Umbilical cord (tissue), 2 donors: ENCODE data around the gene RADIL. TPM values are rescaled to one million over a fixed set of nuclear protein-coding genes. Genes with fewer than 3 reads are reported as not detected.
"Not testable (repeated sequence)": the region's sequence is repeated elsewhere in the genome, so short reads cannot be mapped to it uniquely, and the experiment has no call there.

Source experiments
- DNase-seq: peaks from one replicate; pipeline ENCODE4 v3.0.0-alpha.2; 2015; ENCODE audit warnings: low spot score
- total RNA-seq: library from RNA; depleted of rRNA; stranded (reverse); fragments of >200 nt; gene quantifications from one replicate; pipeline ENCODE4 v1.2.3, GENCODE V29; 2014; ENCODE audit warnings: low replicate concordance; ENCODE audit not compliant: insufficient read depth

Gene RADIL, protein sequence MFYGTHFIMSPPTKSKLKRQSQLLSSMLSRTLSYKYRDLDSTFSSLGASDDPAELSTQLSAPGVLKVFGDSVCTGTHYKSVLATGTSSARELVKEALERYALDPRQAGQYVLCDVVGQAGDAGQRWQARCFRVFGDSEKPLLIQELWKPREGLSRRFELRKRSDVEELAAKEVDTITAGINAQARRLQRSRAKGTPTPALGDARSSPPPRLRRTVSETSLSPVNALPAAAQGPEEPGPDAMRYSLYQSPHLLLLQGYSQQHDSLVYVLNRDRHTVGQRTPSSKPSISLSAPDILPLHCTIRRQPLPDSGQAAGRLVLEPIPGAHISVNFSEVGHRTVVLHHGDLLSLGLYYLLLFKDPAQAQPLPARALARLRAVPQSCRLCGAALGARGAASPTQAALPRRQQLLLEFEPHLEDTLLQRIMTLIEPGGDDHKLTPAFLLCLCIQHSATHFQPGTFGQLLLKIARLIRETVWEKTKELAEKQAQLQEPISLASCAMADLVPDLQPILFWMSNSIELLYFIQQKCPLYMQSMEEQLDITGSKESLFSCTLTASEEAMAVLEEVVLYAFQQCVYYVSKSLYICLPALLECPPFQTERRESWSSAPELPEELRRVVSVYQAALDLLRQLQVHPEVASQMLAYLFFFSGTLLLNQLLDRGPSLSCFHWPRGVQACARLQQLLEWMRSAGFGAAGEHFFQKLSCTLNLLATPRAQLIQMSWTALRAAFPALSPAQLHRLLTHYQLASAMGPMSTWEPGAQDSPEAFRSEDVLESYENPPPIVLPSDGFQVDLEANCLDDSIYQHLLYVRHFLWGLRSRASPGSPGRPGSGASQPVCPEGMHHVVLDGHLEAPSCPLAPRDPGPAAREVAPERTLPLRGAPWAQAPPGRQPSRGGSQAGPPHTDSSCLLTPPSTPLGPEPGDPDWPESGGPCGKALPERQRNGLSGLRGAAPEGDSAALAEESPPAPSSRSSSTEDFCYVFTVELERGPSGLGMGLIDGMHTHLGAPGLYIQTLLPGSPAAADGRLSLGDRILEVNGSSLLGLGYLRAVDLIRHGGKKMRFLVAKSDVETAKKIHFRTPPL
- 1.2 TPM for total RNA-seq

DNA sequence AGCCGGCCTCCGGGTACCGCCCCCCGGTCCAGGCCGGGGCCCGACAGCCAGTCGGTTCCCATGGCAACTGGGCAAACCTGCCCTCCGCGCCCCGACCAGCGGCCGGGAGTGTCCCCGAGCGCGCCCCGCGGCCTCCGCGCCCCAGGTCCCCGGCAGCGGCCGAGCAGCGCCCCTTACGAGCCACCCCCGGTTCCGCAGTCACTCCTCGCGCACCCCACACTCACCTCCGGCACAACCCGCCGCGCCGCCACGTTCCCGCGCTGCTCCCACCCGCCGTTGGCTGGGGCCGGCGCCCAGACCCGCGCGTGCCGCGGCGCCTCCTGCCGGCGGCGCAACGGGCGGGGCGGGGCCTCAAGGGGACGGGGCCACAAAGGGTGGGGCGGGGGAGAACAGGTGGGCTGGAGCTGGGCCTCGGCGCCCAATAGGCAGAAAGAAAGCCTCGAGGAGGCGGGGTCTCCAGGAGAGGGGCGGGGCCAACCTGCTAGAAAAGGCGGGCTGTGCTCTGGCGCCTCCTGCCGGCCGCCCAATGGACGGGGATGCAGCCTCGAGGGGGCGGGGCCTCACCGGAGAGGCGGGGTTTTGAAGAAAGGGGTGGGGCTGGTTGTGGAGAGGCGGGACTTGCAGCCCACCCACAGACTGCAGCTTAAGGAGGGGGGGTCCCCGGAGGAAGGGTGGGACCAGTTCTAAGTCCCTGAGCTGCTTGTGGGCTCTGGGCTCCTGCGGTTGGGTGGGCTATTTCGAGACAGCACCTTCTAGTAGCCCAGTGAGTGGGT lies at the start of gene RADIL:
Gene RADIL (minus strand): TSS at position 345 of the 773 bp plus-strand sequence. CDS start 5,577 bp downstream, outside the sequence.
- DNase-seq, result peak; percentile 83

- DNase-seq, result no peak
Measured at GRCh38 chr7:4931943-4932342, 48.4 kb upstream of the RADIL start.

GRCh38 chr7:4929005-4929404 lies 45.5 kb upstream of the RADIL start:
- DNase-seq, result no peak

DNA sequence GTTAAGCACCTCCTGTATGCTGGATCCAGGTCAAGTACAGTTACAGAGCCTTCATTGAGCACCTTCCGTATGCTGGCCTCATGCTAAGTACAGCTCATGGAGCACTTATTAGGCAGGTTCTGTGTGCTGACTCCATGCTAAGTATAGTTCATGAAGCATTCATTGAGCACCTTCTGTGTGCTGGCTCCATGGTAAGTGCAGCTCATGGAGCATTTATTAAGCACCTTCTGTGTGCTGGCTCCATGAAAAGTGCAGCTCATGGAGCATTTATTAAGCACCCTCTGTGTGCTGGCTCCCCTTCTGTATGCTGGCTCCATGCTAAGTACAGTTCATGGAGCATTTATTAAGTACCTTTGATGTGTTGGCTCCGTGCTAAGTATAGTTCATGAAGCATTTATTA lies 44.9 kb upstream of the RADIL start:
- no peak for DNase-seq

DNA sequence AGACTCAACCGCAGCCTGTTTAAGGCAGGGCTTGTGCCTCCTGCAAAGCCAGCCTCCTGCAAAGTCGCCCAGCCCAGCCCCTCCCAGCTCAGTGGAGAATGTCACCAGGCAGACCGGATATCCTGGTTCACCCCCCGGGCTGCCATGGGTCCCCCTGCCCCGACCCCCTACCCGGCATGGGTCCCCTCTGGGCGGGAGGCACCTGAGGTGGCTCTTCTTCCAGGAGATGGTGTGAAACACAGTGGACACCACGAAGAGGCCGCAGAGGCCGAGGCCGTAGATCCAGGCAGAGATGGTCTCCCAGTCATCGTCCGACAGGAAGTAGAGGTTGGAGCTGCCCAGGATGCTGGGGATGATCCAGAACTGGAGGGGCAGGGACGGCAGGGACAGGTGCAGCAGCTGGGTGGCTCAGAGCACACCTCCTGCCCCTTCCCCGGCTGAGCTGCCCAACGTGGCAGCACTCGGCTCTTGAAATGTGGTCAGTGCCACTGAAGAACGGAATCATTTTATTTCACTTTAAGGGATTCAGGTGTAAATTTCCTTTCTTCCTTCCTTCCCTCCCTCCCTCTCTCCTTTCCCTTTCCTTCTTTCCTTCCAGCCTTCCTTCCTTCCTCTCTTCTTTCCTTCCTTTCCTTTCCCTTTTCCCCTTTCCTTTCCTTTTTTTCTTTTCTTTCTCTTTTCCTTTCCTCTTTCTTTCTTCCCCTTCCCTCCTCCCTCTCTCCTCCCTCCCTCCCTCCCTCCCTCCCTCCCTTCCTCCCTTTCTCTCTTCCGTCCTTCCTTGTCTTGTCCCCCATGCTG lies 36.7 kb upstream of the RADIL start:
- DNase-seq, result no peak

DNA sequence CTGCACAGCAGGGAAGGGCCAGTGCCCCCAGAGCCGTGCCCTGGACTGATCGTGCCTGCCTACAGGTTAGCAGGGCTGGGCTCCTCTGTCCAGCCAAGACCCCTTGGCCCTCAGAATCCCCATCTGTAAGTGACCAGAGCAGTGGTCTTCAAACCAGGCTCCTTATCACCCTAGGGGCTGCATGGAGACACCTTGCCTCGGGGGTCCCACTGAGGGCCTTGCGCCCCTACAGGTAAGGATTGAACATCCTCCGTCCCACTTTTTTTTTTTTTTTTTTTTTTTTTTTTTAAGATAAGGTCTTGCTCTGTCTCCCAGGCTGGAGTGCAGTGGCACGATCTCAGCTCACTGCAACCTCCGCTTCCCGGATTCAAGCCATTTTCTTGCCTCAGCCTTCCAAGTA lies 32.6 kb upstream of the RADIL start:
- DNase-seq, result no peak

DNA sequence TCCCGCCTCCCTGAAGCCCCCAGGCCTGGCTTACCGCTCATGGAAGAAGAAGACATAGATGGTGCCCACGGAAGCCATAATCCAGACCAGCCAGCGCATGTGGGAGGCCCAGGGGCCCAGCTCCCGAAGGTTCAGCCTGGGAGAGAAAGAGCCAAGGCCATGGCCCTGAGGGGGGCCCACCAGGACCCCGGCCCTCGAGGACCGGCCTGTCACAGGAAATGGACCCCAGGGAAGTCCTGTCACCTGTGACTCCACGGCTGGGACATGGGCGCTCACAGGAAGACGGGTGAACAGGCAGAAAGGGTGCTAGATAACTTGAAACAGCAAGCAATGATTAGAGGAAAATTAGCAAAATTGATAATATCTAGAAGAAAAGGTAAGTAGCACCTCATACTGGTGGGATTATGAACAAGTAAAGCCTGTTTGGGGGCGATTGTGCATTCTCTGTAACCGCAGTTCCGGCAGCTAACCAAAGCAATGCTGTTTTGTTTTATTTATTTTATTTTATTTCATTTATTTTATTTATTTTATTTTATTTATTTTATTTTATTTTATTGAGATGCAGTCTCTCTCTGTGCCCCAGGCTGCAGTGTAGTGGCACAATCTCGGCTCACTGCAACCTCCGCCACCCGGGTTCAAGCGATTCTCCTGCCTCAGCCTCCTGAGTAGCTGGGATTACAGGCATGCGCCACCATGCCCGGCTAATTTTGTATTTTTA lies 27.8 kb upstream of the RADIL start:
- DNase-seq, result no peak

GRCh38 chr7:4906682-4907081 lies 23.2 kb upstream of the RADIL start:
- no peak for DNase-seq

DNA sequence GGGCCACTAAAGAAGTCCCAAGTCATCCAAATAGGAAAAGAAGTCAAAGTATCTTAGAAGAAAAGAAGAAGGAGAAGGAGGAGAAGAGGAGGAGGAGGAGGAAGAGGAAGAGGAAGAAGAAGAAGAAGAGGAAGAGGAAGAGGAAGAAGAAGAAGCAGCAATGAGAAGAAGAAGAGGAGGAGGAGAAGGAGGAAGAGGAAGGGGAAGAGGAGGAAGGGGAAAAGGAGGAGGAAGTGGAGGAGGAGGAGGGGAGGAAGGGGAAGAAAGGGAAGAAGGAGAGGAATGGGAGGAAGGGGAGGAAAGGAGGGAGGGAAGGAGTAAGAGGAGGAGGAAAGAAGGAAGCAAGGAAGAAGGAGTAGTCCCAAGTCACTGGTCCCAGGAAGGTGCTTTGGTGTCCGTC lies 21.7 kb upstream of the RADIL start:
- DNase-seq, result no peak

GRCh38 chr7:4904346-4904745 lies 20.8 kb upstream of the RADIL start:
- no peak for DNase-seq

- no peak for DNase-seq
Measured at GRCh38 chr7:4895766-4896165, 12.2 kb upstream of the RADIL start.

DNA sequence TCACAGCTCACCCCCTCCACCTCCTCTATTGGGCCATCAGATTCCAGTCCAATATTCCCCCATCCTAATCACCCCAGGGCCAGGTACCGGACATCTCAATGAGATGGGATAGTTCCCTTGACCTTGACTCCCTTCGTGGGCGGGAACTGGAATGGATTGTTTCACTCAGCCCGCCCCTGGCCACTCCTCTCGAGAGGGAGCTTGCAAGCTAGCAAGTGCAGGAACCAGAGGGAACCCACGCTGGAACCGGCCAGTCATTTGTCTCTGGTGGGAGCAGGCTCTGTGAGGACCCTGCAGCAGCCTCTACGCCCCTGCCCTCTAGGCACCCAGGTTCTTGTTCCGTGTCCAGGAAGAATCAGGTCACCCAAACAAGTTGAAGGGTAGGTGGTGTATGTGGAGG lies 11.0 kb upstream of the RADIL start:
- no peak for DNase-seq

DNA sequence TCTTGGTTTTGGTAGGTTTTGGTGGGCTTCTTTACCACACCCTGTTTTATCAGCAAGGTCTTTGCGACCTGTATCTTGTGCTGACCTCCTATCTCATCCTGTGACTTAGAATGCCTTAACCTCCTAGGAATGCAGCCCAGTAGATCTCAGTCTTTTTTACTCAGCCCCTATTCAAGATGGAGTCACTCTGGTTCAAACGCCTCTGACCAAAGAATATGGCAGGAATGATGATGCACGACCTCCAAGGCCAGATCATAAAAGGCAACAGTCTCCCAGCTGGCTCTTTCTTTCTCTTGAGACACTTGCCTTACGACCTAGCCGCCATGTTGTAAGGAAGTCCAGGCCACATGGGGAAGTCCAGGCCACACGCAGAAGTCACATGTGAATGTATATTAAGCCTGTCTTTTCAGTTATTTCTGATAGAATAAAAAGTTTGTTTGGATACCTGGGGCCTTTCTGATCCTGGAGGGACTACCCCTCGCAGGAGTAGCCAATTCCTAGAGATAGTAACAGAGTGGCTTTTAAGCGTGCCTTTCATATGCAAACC lies 10.5 kb upstream of the RADIL start:
- DNase-seq, result no peak

GRCh38 chr7:4893188-4893587 lies 9.7 kb upstream of the RADIL start:
- not testable (repeated sequence) for DNase-seq

DNA sequence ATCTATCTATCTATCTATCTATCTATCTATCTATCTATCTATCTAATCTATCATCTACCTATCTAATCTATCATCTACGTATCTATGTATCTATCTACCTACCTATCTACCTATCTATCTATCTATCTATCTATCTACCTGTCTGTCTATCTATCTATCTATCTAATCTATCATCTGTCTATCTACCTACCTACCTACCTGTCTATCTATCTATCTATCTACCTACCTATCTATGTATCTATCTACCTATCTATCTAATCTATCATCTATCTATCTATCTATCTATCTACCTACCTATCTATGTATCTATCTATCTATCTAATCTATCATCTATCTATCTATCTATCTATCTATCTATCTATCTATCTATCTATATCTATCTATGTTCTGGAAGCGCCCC lies 8.0 kb upstream of the RADIL start:
- DNase-seq, result not testable (repeated sequence)

GRCh38 chr7:4889682-4890081 lies 6.2 kb upstream of the RADIL start:
- no peak for DNase-seq

GRCh38 chr7:4888161-4888560 lies 4.6 kb upstream of the RADIL start:
- DNase-seq, result no peak

DNA sequence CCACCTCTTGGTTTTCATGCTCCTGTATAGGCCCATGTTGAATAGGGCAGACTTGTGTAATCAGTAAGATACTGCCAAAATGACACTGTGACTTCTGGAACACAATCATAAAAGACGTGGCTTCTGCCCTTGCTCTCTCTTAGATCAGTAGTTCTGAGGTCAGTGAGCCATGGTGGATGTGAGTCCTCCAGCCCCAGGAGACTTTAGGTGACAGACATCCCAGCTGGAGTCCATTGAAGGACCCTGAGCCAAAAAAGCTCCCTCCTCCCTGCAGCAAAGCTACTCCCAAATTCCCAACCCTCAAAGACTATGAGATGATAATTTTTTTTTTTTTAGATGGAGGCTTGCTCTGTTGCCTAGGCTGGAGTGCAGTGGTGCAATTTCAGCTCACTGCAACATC lies 3.2 kb upstream of the RADIL start:
- DNase-seq, result no peak

GRCh38 chr7:4885317-4885807 lies 1.8 kb upstream of the RADIL start:
- DNase-seq, result no peak

GRCh38 chr7:4884164-4884563 lies 648 bp upstream of the RADIL start:
- DNase-seq, result no peak
